ENCODE data around the gene CIZ1. TPM values are rescaled to one million over a fixed set of nuclear protein-coding genes. Genes with fewer than 3 reads are reported as not detected.
A peak's percentile ranks its signal among the peaks of the same experiment; 100 is the strongest.

The CIZ1 gene
- total RNA-seq, 1 donor from 2014 or later: 11.5 TPM

DNA sequence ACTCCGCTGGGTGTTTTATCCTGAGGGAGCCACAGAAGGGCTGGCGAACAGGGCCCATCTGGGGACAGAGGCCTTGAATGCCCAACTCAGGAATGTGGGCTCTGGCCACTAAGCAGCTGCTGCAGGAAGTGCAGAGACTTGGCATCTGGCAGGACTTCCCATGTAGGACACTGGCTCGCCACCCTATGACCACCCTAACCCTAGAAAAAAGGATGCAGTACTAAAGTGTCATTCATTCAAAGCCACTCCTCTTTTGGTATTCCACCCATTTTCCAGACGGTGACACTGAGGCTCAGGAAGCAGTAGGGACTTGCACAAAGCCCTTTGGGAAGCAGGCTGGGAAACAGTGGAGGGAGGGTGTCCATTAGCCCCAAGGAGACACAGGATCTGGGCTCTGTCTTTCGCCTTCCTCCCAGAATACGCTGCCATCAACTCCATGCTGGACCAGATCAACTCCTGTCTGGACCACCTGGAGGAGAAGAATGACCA is 28.3 kb downstream of the CIZ1 start:
- DNase-seq: no peak

DNA sequence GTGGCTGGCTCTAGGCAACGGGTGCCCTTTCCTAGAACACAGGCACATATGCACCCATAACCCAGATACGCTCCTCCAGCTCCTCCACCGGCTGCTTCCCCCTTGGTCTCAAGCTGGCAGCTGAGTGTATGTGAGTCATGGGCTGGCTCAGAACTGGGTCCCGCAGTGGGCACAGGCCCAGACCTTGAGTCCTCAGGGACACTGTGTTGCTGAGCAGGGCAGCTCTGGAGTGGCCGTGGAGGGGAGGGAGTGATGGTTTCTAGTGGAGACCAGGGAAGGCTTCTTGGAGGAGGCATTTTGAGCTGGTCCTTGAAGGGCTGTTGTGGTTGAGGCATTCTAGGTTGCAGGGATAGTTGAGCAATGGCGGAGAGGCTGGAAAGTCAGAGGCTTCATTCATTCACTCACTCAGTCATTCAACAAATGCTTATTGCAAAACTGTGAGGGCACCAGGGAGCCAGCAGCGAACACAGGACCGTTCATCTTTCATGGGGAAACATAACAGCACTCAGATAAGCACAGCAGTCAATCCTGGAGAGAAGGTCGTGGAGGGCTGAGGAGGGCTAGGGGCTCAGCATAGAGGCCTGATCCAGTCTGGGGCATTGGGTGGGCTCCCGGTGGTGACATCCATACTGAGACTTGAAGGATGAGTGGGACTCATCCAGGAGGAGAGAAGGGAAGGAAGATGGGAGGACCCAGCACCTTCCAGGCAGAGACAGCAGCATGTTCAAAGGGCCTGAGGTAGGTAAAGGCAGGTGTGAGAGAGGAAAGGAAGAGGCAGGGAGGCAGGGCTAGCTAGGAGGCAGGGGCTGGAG is 29.0 kb downstream of the CIZ1 start:
- DNase-seq: peak; percentile 72

DNA sequence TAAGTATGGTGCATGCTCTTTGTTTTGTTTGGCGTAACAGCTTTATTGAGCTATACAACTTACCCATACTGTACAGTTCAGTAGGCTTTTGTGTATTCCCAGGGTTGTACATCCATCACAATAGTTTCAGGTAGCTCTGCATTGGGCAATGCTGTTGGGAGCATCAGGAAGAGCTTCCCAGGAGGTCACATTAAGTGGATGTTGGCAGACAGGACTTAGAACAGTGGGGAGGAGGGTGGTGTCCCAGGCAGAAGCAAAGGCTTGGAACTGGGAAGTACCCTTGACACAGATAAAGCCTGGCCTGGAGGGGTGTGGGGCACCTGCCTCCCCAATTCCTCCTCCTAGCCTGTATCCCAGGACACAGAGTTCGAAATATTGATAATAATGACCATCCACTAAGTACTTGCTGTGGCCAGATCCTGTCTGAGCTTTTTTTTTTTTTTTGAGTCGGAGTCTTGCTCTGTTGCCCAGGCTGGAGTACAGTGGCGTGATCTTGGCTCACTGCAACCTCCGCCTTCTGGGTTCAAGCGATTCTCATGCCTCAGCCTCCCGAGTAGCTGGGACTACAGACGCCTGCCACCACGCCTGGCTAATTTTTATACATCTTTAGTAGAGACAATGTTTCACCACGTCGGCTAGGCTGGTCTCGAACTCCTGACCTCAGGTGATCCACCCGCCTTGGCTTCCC is 30.0 kb downstream of the CIZ1 start:
- no peak for DNase-seq

DNA sequence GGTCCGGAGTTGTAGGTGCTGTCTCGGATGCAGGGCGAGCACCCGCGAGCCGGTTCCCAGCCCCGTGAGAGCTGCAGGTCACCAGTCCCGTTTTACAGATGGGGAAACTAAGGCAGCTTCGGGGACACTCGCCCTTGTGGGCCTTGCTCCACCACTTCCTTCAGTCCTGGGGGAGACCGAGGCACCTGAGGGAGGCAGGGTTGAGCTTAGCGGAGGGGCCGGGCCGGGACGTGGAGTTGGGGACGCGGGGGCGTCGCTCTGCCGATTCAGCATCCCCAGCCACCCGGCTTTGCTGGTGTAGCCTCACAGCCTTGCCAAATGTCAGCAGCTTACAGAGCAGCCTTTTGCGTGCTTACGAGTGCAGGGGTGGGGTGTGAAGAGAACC is 30.8 kb downstream of the CIZ1 start:
- DNase-seq: peak; percentile 29

DNA sequence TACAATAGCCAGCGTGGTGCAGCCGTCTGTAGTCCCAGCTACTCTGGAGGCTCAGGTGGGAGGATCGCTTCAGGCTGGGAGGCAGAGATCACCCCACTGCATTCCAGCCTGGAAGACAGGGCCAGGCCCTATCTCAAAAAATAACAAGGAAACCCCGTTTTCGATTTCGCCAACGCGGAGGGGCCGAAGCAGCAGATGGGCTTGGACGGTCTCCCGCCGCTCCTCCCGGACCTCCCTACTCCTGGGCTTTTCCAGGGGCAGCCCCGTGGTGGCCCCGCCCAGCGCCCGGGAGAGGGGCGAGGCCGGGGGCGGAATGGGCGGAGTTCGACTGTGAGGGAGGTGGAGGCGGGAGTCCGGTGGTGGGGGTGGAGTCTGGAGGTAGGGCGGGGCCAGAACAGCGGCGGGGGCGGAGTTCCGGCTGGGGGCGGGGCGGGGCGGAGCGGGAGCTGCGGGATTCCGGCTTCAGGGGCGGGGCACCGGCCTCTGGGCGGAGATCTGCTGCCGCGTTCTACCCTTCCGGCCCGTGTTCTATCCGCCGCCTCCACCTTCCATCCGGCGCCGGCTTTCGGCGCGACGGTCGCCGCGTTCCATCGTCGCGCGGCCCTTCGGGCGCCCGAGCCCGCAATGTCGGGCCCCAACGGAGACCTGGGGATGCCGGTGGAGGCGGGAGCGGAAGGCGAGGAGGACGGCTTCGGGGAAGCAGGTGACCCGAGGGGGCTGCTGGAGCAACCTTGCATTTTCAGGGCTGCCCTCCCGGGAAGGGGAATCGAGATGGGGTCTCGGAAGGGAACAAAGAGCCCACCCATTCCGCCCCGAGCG is 31.4 kb downstream of the CIZ1 start, which contains the start of gene BBLN:
Gene BBLN, plus strand, starts transcription at position 482 of the 819 bp plus-strand sequence. Its CDS starts 143 bp downstream, at position 625.
- DNase-seq: peak; percentile 95

DNA sequence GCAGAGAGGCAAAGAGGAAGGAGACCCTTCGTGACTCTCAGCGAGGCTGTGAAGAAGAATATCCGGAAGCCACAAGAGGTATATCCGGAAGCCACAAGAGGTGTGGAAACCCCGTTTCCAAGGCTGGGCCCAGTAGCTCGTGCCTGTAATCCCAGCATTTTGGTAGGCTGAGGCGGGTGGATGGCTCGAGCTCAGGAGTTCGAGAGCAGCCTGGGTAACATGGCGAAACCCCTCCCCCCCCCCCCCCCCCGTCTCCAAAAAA is 31.9 kb downstream of the CIZ1 start:
- no peak for DNase-seq

DNA sequence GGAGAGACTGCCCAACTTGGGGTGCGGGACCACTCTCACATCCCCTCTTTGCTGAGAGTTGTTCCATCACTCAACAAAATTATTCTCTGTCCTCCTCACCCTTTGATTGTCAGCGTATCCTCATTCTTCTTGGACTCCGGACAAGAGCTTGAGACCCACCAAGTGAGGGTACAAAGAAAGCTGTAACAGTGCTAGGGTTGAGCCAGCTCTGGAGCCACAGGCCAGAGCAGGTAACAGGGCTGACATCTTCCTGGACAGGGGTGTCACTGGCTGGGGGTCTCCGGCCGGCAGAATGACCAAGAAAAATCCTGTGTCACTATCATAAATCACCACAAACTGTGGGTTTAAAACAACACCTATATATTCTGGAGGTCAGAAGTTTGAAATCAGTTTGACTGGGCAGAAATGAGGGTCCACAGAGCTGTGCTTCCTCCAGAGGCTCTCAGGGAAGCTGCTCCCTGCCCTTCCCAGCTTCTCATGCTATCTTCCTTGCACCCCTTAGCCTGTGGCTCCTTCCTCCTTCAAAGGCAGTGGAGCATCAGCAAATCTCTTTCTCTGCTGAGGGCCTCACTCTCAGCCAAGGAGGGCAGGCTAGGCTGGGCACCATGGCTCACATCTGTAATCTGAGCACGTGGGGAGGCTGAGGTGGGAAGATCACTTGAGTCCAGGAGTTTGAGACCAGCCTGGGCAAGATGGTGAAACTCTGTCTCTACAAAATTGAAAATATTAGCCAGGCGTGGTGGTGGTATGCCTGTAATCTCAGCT is 35.5 kb downstream of the CIZ1 start:
- DNase-seq: no peak

DNA sequence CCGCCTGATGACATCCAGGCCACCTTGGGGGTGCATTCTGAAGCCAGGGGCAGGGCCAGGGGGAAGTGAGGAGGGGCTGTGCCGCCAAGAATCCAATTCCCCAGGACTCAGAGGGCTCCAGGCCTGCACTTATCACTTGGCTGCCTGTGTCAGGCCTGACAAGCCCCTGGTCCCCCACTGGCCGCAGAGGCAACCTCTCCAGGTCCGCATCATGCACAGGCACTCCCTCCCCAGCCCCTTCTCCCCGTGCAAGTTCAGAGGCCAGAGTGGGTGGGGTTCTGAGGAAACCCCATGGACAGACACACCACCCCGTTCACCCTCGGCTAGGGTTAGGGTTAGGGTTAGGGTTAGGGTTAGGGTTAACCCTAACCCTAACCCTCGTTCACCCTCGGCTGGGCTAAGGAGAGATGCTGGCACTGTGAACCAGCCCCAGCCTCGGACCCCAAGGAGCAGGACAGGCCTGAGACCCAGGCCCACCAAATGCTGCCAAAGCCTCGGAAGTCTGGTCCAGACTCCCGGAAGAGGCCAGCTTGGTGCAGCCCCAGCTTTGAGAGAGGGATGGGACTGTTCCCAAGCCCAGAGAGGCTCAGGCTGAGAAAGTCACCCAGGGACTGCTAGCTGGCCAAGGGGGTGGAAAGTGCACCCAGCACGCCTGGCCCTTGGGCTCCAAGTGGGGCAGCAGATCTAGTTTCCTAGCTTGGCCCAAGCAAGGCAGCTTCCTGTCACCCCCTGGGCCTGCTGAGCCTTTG is 37.3 kb downstream of the CIZ1 start:
- DNase-seq: no peak

DNA sequence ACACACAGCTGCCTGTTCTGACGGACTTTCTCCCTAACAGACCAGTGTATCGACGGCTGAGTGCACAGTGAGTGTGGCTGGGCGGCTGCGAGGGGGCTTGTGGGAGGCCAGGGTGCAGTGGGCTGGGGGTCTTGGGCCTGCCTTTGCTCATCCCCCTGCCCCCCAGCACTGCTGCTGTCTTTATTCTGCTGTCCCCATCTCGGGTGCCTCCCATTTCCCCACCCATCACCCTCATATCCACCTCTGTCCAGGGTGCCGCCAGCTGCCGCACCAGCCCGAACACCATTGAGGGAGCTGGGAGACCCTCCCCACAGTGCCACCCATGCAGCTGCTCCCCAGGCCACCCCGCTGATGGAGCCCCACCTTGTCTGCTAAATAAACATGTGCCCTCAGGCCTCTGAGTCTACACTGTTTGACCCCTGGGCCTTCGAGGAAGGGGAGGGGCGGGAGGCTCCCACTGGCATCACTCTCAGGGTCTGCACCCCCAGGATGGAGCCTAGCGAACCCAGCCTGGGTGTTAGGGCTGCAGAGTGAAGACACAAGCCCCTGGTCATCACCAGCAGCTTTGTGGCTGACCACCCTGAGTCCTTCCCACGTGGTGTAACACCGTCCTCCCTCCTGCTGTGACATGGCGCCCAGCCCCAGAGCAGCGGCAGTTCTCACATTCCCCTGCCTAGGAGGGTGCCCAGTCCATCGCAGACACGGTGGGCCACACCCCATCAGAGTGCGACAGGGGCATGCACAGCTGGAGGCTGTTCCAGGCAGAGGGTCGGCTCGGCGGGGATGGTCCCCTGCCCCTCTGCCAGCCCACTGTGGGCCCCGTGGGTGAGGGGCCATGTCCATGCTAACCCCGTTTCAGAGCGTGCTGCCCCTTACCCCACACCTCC is 38.1 kb downstream of the CIZ1 start:
- DNase-seq: no peak

DNA sequence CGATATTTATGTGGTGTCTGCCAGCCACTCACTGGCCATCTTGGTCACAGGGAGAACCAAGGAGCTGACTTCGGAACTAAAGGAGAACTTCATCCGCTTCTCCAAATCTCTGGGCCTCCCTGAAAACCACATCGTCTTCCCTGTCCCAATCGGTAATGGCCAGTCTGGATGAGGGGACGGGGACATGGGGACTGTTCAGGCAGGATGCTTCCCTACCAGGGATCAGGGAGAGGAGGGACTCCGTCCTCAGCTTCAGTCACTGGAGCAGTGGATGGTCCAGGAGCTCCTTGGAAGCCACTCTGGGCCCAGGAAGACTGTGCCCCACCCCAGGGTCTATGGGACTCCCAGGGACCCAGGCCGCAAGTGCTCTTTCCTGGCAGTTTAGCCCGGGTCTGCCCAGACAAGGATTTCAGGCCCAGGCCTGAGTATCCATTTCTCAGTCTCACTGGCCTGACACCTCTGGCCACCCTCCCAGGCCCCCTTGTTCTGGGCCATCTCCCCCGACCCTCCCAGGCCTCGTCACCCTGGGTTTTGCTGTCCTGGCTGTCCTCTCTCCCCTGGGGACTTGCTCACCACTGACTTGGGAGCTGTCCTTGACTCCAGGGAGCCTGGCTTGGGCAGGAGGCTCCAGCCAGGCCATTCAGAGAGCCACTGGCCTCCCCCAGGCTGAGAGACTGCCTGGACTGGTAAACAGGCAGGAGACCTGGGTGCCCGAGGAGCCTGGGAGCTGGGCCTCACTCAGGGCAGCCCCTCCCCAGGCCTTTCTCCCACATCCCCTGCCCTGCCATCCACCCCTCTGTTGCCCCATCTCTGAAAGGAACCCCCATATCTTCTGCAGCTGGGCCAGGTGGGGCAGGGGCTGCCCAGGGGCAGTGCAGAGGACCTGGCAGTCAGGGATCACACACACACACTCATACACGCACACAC is 39.0 kb downstream of the CIZ1 start:
- no peak for DNase-seq

DNA sequence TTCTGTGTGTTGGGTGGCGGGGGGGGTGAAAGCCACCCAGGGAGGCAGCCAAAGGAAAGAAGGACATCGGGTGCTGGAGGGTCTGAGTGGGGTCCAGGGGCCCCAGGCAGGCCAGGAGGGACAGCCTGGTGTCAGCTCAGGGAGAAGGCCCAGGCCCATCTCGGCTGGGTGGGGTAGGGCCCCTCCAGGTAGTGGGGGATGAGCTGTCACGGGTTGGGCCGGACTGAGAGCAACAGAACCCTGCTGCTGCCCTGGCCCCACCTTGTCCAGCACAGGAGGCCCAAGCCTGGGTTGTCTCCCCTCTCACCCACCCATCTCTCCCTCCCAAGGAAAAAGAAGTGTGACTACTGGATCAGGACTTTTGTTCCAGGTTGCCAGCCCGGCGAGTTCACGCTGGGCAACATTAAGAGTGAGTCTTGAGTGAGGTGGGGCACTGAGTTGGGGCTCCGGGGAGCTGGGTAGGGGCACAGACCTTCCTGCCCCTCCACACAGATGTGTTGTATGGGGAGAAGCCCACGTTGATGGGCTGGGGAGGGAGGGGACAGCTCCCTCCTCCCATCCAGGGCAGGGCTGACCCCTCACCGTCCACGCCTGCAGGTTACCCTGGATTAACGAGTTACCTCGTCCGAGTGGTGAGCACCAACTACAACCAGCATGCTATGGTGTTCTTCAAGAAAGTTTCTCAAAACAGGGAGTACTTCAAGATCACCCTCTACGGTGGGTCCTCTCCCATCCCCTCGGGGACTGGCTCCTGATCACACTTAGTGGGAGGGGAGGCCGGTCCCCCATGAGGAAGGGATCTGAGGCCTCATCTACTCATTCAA is 39.9 kb downstream of the CIZ1 start:
- DNase-seq: no peak

DNA sequence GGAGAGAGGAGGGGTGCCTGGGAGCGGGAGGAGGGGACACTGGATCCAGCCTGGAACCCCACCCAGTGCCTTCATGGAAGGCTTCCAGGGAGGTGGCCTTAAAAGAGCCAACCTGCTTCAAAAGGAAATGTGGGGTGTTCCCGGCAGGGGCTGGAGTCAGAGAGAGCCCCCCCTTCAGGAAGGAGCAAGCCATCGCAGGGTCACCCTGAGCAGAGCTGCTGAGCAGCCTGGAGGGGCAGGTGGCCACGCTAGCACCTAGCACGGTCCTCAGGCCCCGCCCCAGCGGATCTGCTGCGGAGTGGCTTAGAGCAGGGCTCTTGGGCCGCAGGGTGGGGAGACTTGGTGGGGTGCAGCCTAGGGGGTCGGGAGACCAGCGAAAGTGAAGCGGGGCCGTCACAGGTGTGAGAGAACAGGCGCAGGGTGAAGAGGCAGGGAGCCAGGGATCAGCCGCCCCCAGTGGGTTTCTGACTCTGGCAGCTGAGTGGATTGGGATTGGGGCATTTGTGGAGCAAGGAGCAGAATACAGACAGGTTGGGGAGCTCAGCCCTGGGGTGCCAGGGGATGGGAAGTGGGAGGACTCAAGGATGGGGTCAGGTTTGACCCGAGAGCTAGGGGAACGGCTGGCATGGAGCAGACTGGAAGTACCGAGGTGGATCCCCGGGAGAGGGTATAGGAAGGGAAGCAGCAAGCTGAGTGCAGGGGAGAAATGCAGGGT is 40.6 kb downstream of the CIZ1 start:
- DNase-seq: no peak

DNA sequence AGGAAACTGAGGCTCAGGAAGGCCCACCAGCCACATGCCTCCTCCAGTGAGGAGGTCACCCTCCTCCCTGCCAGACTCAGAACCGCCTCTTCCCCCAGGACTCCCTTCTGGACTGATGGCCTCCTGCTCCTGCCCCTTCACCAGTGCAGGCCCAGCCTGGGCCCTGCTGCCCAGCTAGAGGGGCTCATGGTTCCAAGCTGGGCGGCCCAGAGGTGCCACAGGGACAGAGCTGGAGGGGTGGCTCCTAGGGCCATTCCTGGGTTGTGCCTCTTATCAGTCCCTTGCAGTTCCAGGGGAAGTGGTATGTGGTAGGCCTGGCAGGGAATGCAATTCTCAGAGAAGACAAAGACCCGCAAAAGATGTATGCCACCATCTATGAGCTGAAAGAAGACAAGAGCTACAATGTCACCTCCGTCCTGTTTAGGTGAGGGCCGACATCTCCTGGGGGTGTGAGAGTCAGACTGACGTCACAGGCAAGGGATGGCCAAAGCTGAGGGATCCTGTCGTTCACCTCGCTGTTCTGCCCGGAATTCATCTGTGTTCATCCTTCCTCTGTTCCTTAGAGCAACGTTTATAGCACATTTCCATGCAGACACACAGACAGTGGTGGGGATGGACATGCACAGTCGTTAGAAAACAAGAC is 41.3 kb downstream of the CIZ1 start:
- no peak for DNase-seq

DNA sequence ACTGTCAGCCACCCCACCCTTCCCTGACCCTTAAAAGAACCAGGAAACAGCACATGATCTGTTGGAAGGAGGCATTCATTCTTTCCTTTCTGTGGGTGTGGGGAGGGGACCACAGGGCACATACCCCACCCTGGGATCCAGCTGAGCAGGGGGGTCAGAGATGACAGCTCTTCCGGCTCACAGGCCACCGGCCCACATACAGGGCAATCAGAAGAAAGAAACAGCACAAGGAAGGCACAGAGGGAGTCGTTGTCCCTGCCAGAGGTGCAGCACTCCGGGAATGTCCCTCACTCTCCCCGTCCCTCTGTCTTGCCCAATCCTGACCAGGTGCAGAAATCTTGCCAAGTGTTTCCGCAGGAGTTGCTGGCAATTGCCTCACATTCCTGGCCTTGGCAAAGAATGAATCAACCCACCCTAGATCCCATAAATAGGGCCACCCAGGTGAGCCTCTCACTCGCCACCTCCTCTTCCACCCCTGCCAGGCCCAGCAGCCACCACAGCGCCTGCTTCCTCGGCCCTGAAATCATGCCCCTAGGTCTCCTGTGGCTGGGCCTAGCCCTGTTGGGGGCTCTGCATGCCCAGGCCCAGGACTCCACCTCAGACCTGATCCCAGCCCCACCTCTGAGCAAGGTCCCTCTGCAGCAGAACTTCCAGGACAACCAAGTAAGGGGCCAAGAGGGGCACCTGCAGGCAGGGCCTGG is 42.2 kb downstream of the CIZ1 start, which contains the start of gene LCN2:
Gene LCN2, plus strand, starts transcription at position 453 of the 701 bp plus-strand sequence. Its CDS starts 73 bp downstream, at position 526.
- no peak for DNase-seq

DNA sequence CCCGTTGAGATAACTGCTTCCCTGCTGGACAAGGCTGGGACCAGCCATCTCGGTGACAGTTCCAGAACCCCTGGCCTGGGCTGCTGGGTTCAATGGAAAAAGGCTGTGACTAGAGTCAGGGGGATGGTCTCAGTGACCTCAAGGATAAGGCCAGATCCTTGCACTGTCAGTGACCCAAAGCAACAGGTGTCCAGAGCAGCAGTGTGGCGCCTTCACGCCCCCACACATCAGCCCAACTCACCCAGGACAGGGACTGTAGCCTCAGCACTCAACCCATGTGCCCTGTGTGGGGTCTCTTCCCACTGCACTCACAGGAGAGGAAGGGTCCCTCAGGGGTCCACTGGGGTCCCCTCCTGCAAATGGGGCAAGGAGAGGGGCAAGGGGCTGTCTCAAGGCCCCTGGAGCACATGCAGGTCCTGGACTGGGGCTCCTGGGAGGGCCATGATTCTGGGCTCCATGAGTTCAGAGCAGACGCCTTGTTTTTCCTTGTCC is 42.8 kb downstream of the CIZ1 start:
- no peak for DNase-seq

DNA sequence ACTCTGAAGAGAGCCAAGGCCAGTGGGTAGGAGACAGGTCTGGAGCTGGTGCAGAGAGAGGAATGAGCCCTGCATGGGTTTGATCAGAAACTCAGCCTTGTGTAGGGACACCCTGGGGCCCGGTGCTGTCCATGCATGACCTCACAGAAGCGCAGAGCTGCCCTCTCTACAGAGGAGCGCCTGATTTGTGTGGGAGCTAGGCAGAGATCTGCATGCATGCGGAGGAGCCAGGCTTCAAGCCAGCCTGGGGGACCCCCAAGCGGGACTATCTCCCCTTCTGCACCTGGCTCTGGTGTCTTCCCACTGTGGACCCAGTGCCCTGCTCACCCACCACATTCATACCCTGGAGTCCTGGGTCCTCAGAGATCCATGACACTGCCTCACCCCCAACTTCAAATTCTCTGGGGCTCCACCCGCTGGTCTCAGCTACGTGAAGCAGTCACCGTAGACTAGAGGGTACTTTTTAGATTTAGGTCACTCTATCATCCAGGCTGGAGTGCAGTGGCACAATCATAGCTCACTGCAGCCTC is 44.7 kb downstream of the CIZ1 start:
- no peak for DNase-seq

All from occipital lobe (tissue), 2 donors.